K562 (cell line): ENCODE results near the gene PLCB4. TPM values are rescaled to one million over a fixed set of nuclear protein-coding genes. Genes with fewer than 3 reads are reported as not detected.

Experiments used
- ATAC-seq: fragments of 200-7000 bp; cut with Tn5 transposase; 3 replicates; pipeline ENCODE4 v1.9.1; 2020; ENCODE audit warnings: moderate library complexity
- BruUV-seq: library from RNA; stranded (reverse); fragments of 400-500 nt; replicated peaks from 2 replicates; lab custom pipeline; 2021; lab: Mats Ljungman, UMichigan
- CTCF ChIA-PET: fragments of 300-600 bp; formaldehyde crosslinking; extraction: SDS; loops from one replicate; lab custom pipeline; 2021; ENCODE audit warnings: low intra/inter-chr PET ratio; lab: Yijun Ruan, JAX
- POLR2A ChIA-PET: fragments of 300-600, 350-650 bp; sonication (Branson Sonifier 250); formaldehyde crosslinking; extraction: SDS; loops from one replicate; lab custom pipeline; 2021; ENCODE audit warnings: antibody characterized with exemption, inconsistent platforms; lab: Yijun Ruan, JAX
- DNase-seq, 4 experiments: peaks; one replicate each; pipeline versions ENCODE4 v3.0.0 to v3.0.0-alpha.2; 2011 to 2018; ENCODE audit warnings: low spot score in 3 of 4, mixed read lengths in 3 of 4; ENCODE audit errors: extremely low read depth in 1 of 4
- FAIRE-seq: peaks from 2 replicates; lab custom pipeline; 2011; peaks lifted over from hg19 to GRCh38; lab: Jason Lieb, UNC
- H2AFZ ChIP-seq: 2 replicates; pipeline ENCODE4 v1.6.0; 2011; ENCODE audit warnings: low read depth, low read length, control low read depth, inconsistent platforms
- H3K27ac ChIP-seq: fragments of 200-600 bp; 3 replicates; pipeline ENCODE4 v1.8.0; 2011; ENCODE audit warnings: low read depth, mild to moderate bottlenecking, control low read depth, inconsistent platforms, low read length, moderate library complexity, mixed read lengths; ENCODE audit errors: extremely low read depth
- H3K27me3 ChIP-seq, 2 experiments: fragments of 300-600 bp in 1 of 2; 2 replicates in 1 of 2; 3 replicates in 1 of 2; pipeline versions ENCODE4 v1.6.0 to v1.8.0; 2011; ENCODE audit warnings: inconsistent platforms in 2 of 2, low read length in 2 of 2, mild to moderate bottlenecking in 1 of 2, mixed read lengths in 1 of 2, moderate library complexity in 1 of 2; ENCODE audit not compliant: control insufficient read depth in 2 of 2, insufficient read depth in 2 of 2
- H3K36me3 ChIP-seq: fragments of 300-600 bp; 3 replicates; pipeline ENCODE4 v1.8.0; 2011; ENCODE audit warnings: mild to moderate bottlenecking, low read length, inconsistent platforms; ENCODE audit not compliant: control insufficient read depth, insufficient read depth
- H3K4me1 ChIP-seq, 2 experiments: fragments of 200-600 bp in 1 of 2; replicated peaks in 1 of 2; 2 replicates in 1 of 2; 3 replicates in 1 of 2; pipeline versions ENCODE4 v1.5.1 to v1.8.0; 2011; ENCODE audit warnings: inconsistent platforms in 2 of 2, low read length in 2 of 2, mild to moderate bottlenecking in 1 of 2, mixed read lengths in 1 of 2, moderate library complexity in 1 of 2; ENCODE audit not compliant: control insufficient read depth in 2 of 2, insufficient read depth in 2 of 2
- H3K4me2 ChIP-seq: 2 replicates; pipeline ENCODE4 v1.6.1; 2011; ENCODE audit warnings: low read length, control low read depth, inconsistent platforms, mixed read lengths; ENCODE audit not compliant: insufficient read depth
- H3K4me3 ChIP-seq: fragments of 200-600 bp; sonication (generic), shearing (Covaris generic); 2 replicates; pipeline ENCODE4 v1.5.1; 2016; ENCODE audit warnings: control low read depth, inconsistent platforms
- H3K79me2 ChIP-seq: fragments of 200-600 bp; 3 replicates; pipeline ENCODE4 v1.8.0; 2011; ENCODE audit warnings: low read length, inconsistent platforms; ENCODE audit not compliant: control insufficient read depth, insufficient read depth
- H3K9ac ChIP-seq, 2 experiments: 2 replicates each; pipeline versions ENCODE4 v1.6.0 to v1.6.1; 2011; ENCODE audit warnings: low read depth in 2 of 2, low read length in 2 of 2, control low read depth in 1 of 2, inconsistent platforms in 1 of 2, mild to moderate bottlenecking in 1 of 2, mixed read lengths in 1 of 2; ENCODE audit not compliant: insufficient read depth in 1 of 2
- H3K9me1 ChIP-seq: one replicate; pipeline ENCODE4 v1.6.0; 2011; ENCODE audit warnings: inconsistent platforms, mild to moderate bottlenecking, low read length, moderate library complexity; ENCODE audit not compliant: control insufficient read depth, insufficient read depth
- H3K9me3 ChIP-seq: replicated peaks from 2 replicates; pipeline ENCODE4 v1.5.1; 2011; ENCODE audit warnings: low read depth, low read length, inconsistent platforms; ENCODE audit not compliant: control insufficient read depth, insufficient read depth
- H4K20me1 ChIP-seq: replicated peaks from 2 replicates; pipeline ENCODE4 v1.6.1; 2011; ENCODE audit warnings: low read length, inconsistent platforms, mixed read lengths; ENCODE audit not compliant: control insufficient read depth, insufficient read depth
- HNRNPUL1 ChIP-seq: fragments of 200-400 bp; formaldehyde crosslinking; IDR thresholded peaks from 2 replicates; pipeline ENCODE4 v1.6.1; 2017; ENCODE audit warnings: low read length
- MED1 ChIP-seq: sonication (generic); formaldehyde crosslinking; IDR thresholded peaks from 2 replicates; pipeline ENCODE4 v1.8.1; 2023; ENCODE audit warnings: missing genetic modification reagents, borderline replicate concordance
- NEUROD1 ChIP-seq: fragments of 150-350 bp; IDR thresholded peaks from 2 replicates; pipeline ENCODE4 v1.6.1; 2014; ENCODE audit warnings: borderline replicate concordance, low read length, low read depth; ENCODE audit not compliant: partially characterized antibody
- RFX5 ChIP-seq: IDR thresholded peaks from 2 replicates; pipeline ENCODE4 v1.6.1; 2011; ENCODE audit warnings: low read depth, mild to moderate bottlenecking, improper control_type of control experiment, low read length
- SAFB2 ChIP-seq: fragments of 200-400 bp; formaldehyde crosslinking; IDR thresholded peaks from 2 replicates; pipeline ENCODE4 v1.6.1; 2018; ENCODE audit warnings: borderline replicate concordance, low read length, low read depth, moderate library complexity; ENCODE audit not compliant: severe bottlenecking
- ZC3H11A ChIP-seq: IDR thresholded peaks from 2 replicates; pipeline ENCODE4 v1.6.1; 2012; ENCODE audit warnings: low read depth, low read length, improper control_type of control experiment
- ZNF175 ChIP-seq: fragments of 200-800 bp; sonication (Bioruptor generic); IDR thresholded peaks from 2 replicates; pipeline ENCODE4 v1.6.1; 2016; ENCODE audit warnings: low read depth, mild to moderate bottlenecking, missing genetic modification characterization, missing compliant biosample characterization
- ZNF318 ChIP-seq, 2 experiments: fragments of 450-650 bp; IDR thresholded peaks; 2 replicates each; pipeline ENCODE4 v1.6.1; 2016; ENCODE audit warnings: mild to moderate bottlenecking in 2 of 2, borderline replicate concordance in 1 of 2, low read depth in 1 of 2, moderate library complexity in 1 of 2
- ZNF740 ChIP-seq, 3 experiments: fragments of 200-800 bp in 1 of 3; sonication (Bioruptor generic) in 1 of 3; sonication (generic) in 1 of 3; formaldehyde crosslinking in 1 of 3; IDR thresholded peaks; 2 replicates each; pipeline versions ENCODE4 v1.6.1 to v1.8.0; 2016 to 2022; ENCODE audit warnings: mild to moderate bottlenecking in 2 of 3, missing compliant biosample characterization in 2 of 3, missing genetic modification characterization in 2 of 3, missing genetic modification reagents in 1 of 3
- WGBS: fragments of 100-300 bp; shearing (Covaris generic); methylation state at CpG from one replicate; pipeline ENCODE4 v1.1.6; 2016; ENCODE audit warnings: low coverage, mixed read lengths; ENCODE audit not compliant: insufficient coverage; ENCODE audit errors: missing lambda C conversion rate; 5-methylcytosine and 5-hydroxymethylcytosine counted together
- in situ Hi-C: fragments of 300-500 bp; cut with MboI; formaldehyde crosslinking; loops from 4 replicates; pipeline ENCODE4 v1.15.0; 2018; ENCODE audit warnings: inconsistent platforms, mixed read lengths
- intact Hi-C: fragments of 100-400 bp; cut with micrococcal nuclease; formaldehyde crosslinking; loops from 2 replicates; pipeline ENCODE4 v1.14.2; 2022
- polyA plus RNA-seq, 8 experiments: library from polyadenylated mRNA; depleted of rRNA in 4 of 8; stranded (reverse) in 5 of 8; unstranded in 3 of 8; fragments of >200 nt; fragmentation: Nextera tagmentation in 2 of 8; fragmentation: Illumina TruSeq in 1 of 8; extraction: Ambion mirVana in 2 of 8; extraction: Trizol in 1 of 8; gene quantifications; 2 replicates each; pipeline versions ENCODE4 v1.2.1 to v1.2.3, GENCODE V29; 2011 to 2014; ENCODE audit warnings: inconsistent platforms in 1 of 8, missing spikeins in 1 of 8
- total RNA-seq, 7 experiments: library from RNA; depleted of rRNA in 6 of 7; stranded (reverse); fragments of >200 nt in 6 of 7; fragmentation: Illumina TruSeq in 2 of 7; extraction: Trizol in 2 of 7; gene quantifications; 2 replicates each; pipeline versions ENCODE4 v1.2.1 to v1.2.3, GENCODE V29; 2011 to 2021; ENCODE audit warnings: low replicate concordance in 1 of 7

PLCB4 gene
- total and polyA plus RNA-seq, 9 of the 15 experiments (the other 6 are each of a cell fraction or from before 2014, with no cell fraction given), result 0.20 to 2.9 (median 0.52) TPM

- TF ChIP-seq SAFB2, result no peak
- no peak for TF ChIP-seq ZNF740 (CRISPR knock-in tag; IDR thresholded peaks at IDR 0.05)
- TF ChIP-seq ZNF740 (tag; IDR thresholded peaks at IDR 0.05), result no peak
- TF ChIP-seq ZNF175 (CRISPR knock-in tag), result no peak
- TF ChIP-seq NEUROD1, result no peak
- TF ChIP-seq MED1 (CRISPR knock-in tag), result no peak
- TF ChIP-seq, all 486 proteins: peak for 0
These were observed 97.4 kb downstream of the PLCB4 start (continued) for GRCh38 chr20:9166153-9166780.

GRCh38 chr20:9169409-9169808 lies 100.5 kb downstream of the PLCB4 start:
- Histone ChIP-seq H3K79me2 (no peaks in the 10 kb centered on the region), H2AFZ (no peak overlapping the region), H3K4me3 (no peak overlapping the region), H3K27ac (no peak overlapping the region), H3K9me1 (no peaks in the 10 kb centered on the region), H3K36me3 (no peaks in the 10 kb centered on the region), H3K4me1 (no peaks in the 10 kb centered on the region), H3K9ac (no peak overlapping the region), H3K4me2 (no peak overlapping the region), H4K20me1 (no peaks in the 10 kb centered on the region), H3K9me3 (no peaks in the 10 kb centered on the region), H3K27me3 (no peaks in the 10 kb centered on the region)
- DNase-seq (no peak), ATAC-seq (no peak), FAIRE-seq (no peak)
- ChIA-PET POLR2A (interaction anchor here (0.6 to 0.7 kb wide), 2 partner anchors 65 to 157 kb away, joined by 3 to 5 read pairs; no protein-coding TSS in a partner anchor), CTCF (no interaction called here)
- intact Hi-C loops, result no loop called here
- 55% methylated on average over 5 of the region's 7 CpGs for WGBS
- no TSS peak for BruUV-seq
- in situ Hi-C loops, result no loop called here
- TF ChIP-seq ZC3H11A, result no peak
- TF ChIP-seq RFX5, result no peak
- no peak for TF ChIP-seq HNRNPUL1
- no peak for TF ChIP-seq ZNF318 (IDR thresholded peaks at IDR 0.05; ENCODE audit: borderline replicate concordance in 1 of 2, low read depth in 1 of 2)
